Measurements from ENCODE around the gene FGF5. TPM values are rescaled to one million over a fixed set of nuclear protein-coding genes. Genes with fewer than 3 reads are reported as not detected.
"Not testable (repeated sequence)": the region's sequence is repeated elsewhere in the genome, so short reads cannot be mapped to it uniquely, and the experiment has no call there.

The FGF5 gene
- total RNA-seq, 1 donor from 2014 or later = 2.1 TPM

DNA sequence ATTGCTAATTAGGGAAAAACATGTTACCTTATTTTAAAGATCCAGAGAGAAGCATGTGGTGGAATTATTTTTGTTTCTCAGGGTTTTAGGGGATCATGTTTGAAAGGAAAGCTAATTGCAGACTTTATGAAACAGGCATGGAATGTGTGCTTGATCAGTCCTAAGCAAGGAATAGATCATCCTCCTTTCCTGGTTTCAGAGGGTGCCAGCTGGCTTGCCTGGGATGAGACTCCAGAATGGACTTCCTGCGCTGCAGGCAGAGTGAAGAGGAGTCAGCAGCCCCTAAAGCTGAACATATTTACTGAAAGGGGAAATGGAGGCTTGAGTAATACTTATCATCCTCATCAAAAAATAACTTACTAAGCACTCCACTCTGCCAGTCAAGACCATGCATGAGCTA is 13.3 kb downstream of the FGF5 start:
- no peak overlapping the region for H3K4me3 Mint-ChIP-seq (ENCODE audit: unreplicated experiment)
- TF ChIP-seq CTCF (IDR thresholded peaks at IDR 0.05; ENCODE audit: insufficient read depth, low read depth, low read length) = no peak
- no peak for TF ChIP-seq EZH2 (IDR thresholded peaks at IDR 0.05; ENCODE audit: insufficient read depth, low read length)
- Histone ChIP-seq H3K4me1 (ENCODE audit: insufficient read depth, low read length) (no peaks in the 10 kb centered on the region), H3K4me3 (ENCODE audit: insufficient read depth, low read depth, low read length) (no peak overlapping the region), H3K27ac (ENCODE audit: low read depth, low read length) (no peak overlapping the region), H3K9me3 (ENCODE audit: insufficient read depth, low read depth, low read length) (no peaks in the 10 kb centered on the region), H2AFZ (ENCODE audit: low read depth, low read length) (no peak overlapping the region), H3K36me3 (ENCODE audit: insufficient read depth, low read length) (peaks cover 17% of the 10 kb centered on the region), H4K20me1 (ENCODE audit: insufficient read depth, low read length) (peaks cover 5% of the 10 kb centered on the region), H3K9ac (ENCODE audit: low read length) (no peak overlapping the region), H3K79me2 (ENCODE audit: insufficient read depth, low read length) (peaks cover 100% of the 10 kb centered on the region), H3K4me2 (ENCODE audit: low read length) (no peak overlapping the region), H3K27me3 (ENCODE audit: insufficient read depth, low read length) (no peaks in the 10 kb centered on the region)
- DNase-seq (ENCODE audit: low read depth) = no peak
- no peaks in the 10 kb centered on the region for H3K4me1 Mint-ChIP-seq (ENCODE audit: low read depth, unreplicated experiment)
- H3K36me3 Mint-ChIP-seq (ENCODE audit: low read depth, unreplicated experiment) = no peaks in the 10 kb centered on the region
- H3K27ac Mint-ChIP-seq (ENCODE audit: unreplicated experiment) = no peak overlapping the region
- FAIRE-seq = peak; percentile 20
- peaks cover 2% of the 10 kb centered on the region for H3K27me3 Mint-ChIP-seq (ENCODE audit: low read depth, unreplicated experiment)
- peaks cover 2% of the 10 kb centered on the region for H3K9me3 Mint-ChIP-seq (ENCODE audit: unreplicated experiment)

- Histone ChIP-seq H3K4me1 (ENCODE audit: insufficient read depth, low read length) (no peaks in the 10 kb centered on the region), H3K9me3 (ENCODE audit: insufficient read depth, low read depth, low read length) (no peaks in the 10 kb centered on the region), H3K4me2 (ENCODE audit: low read length) (no peak overlapping the region), H2AFZ (ENCODE audit: low read depth, low read length) (no peak overlapping the region), H3K9ac (ENCODE audit: low read length) (no peak overlapping the region), H4K20me1 (ENCODE audit: insufficient read depth, low read length) (peaks cover 4% of the 10 kb centered on the region), H3K27me3 (ENCODE audit: insufficient read depth, low read length) (no peaks in the 10 kb centered on the region), H3K27ac (ENCODE audit: low read depth, low read length) (no peak overlapping the region), H3K4me3 (ENCODE audit: insufficient read depth, low read depth, low read length) (no peak overlapping the region), H3K36me3 (ENCODE audit: insufficient read depth, low read length) (peaks cover 30% of the 10 kb centered on the region), H3K79me2 (ENCODE audit: insufficient read depth, low read length) (peaks cover 61% of the 10 kb centered on the region)
- Mint-ChIP-seq H3K27ac (ENCODE audit: unreplicated experiment) (no peak overlapping the region), H3K9me3 (ENCODE audit: unreplicated experiment) (peaks cover 2% of the 10 kb centered on the region), H3K36me3 (ENCODE audit: low read depth, unreplicated experiment) (no peaks in the 10 kb centered on the region), H3K27me3 (ENCODE audit: low read depth, unreplicated experiment) (peaks cover 2% of the 10 kb centered on the region), H3K4me3 (ENCODE audit: unreplicated experiment) (no peak overlapping the region), H3K4me1 (ENCODE audit: low read depth, unreplicated experiment) (no peaks in the 10 kb centered on the region)
- TF ChIP-seq CTCF (IDR thresholded peaks at IDR 0.05; ENCODE audit: insufficient read depth, low read depth, low read length) = no peak
- no peak for TF ChIP-seq EZH2 (IDR thresholded peaks at IDR 0.05; ENCODE audit: insufficient read depth, low read length)
- DNase-seq (ENCODE audit: low read depth) (no peak), FAIRE-seq (no peak)
These were observed 20.0 kb downstream of the FGF5 start for GRCh38 chr4:80286451-80286850.

DNA sequence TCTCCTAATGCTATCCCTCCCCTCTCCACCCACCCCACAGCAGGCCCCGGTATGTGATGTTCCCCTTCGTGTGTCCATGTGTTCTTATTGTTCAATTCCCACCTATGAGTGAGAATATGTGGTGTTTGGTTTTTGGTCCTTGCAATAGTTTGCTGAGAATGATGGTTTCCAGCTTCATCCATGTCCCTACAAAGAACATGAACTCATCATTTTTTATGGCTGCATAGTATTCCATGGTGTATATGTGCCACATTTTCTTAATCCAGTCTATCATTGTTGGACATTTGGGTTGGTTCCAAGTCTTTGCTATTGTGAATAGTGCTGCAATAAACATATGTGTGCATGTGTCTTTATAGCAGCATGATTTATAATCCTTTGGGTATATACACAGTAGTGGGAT is 24.2 kb downstream of the FGF5 start:
- not testable (repeated sequence) for H3K9me3 Mint-ChIP-seq (ENCODE audit: unreplicated experiment)

More for the DNA sequence above, 24.2 kb downstream of the FGF5 start:
- peaks cover 19% of the 10 kb centered on the region for H3K79me2 ChIP-seq (ENCODE audit: insufficient read depth, low read length)
- H3K9me3 ChIP-seq (ENCODE audit: insufficient read depth, low read depth, low read length); H3K9ac ChIP-seq (ENCODE audit: low read length); H3K4me3 Mint-ChIP-seq (ENCODE audit: unreplicated experiment); H4K20me1 ChIP-seq (ENCODE audit: insufficient read depth, low read length); H3K4me2 ChIP-seq (ENCODE audit: low read length); H3K36me3 Mint-ChIP-seq (ENCODE audit: low read depth, unreplicated experiment); H3K4me3 ChIP-seq (ENCODE audit: insufficient read depth, low read depth, low read length); H3K27me3 Mint-ChIP-seq (ENCODE audit: low read depth, unreplicated experiment); H3K27ac Mint-ChIP-seq (ENCODE audit: unreplicated experiment); H3K4me1 ChIP-seq (ENCODE audit: insufficient read depth, low read length); H3K27me3 ChIP-seq (ENCODE audit: insufficient read depth, low read length); H3K4me1 Mint-ChIP-seq (ENCODE audit: low read depth, unreplicated experiment); DNase-seq (ENCODE audit: low read depth); H3K27ac ChIP-seq (ENCODE audit: low read depth, low read length); H2AFZ ChIP-seq (ENCODE audit: low read depth, low read length); FAIRE-seq: not testable (repeated sequence)
- peaks cover 21% of the 10 kb centered on the region for H3K36me3 ChIP-seq (ENCODE audit: insufficient read depth, low read length)

Data from astrocyte (in vitro differentiated cells and primary cell).